HL-60 (cell line): ENCODE data around the gene VSTM1.

Experiments
- DNase-seq, 2 experiments: peaks; one replicate each; pipeline ENCODE4 v3.0.0-alpha.2; 2010 to 2020; ENCODE audit warnings: low read depth in 1 of 2, low spot score in 1 of 2
- H3K27ac ChIP-seq: fragments of 250-450 bp; sonication (Bioruptor Pico); replicated peaks from 2 replicates; pipeline ENCODE4 v1.5.1; 2020; ENCODE audit warnings: mild to moderate bottlenecking, moderate library complexity
- H3K27me3 ChIP-seq: fragments of 250-450 bp; sonication (Bioruptor Pico); 2 replicates; pipeline ENCODE4 v1.5.1; 2021; ENCODE audit warnings: mild to moderate bottlenecking, moderate library complexity; ENCODE audit not compliant: insufficient read depth, poor library complexity, severe bottlenecking
- H3K4me3 ChIP-seq: replicated peaks from 2 replicates; pipeline ENCODE4 v1.5.1; 2011; ENCODE audit warnings: mild to moderate bottlenecking, control low read depth, low read length; ENCODE audit not compliant: insufficient read depth
- GABPA ChIP-seq: IDR thresholded peaks from 2 replicates; pipeline ENCODE4 v1.6.1; 2012; ENCODE audit warnings: low read depth
- POLR2AphosphoS5 ChIP-seq: IDR thresholded peaks from 2 replicates; pipeline ENCODE4 v1.6.1; 2012; ENCODE audit warnings: low read depth
- SPI1 ChIP-seq: IDR thresholded peaks from 2 replicates; pipeline ENCODE4 v1.6.1; 2012; ENCODE audit warnings: low read depth, mild to moderate bottlenecking, borderline replicate concordance
- TF ChIP-seq, protein P1 (sequence below): IDR thresholded peaks from 2 replicates; pipeline ENCODE4 v1.6.1; 2012; ENCODE audit warnings: low read depth; ENCODE audit not compliant: insufficient replicate concordance
- TF ChIP-seq, protein P2 (sequence below): IDR thresholded peaks from one replicate; pipeline ENCODE4 v1.5.1; 2011; ENCODE audit warnings: low read length, control low read depth, inconsistent platforms; ENCODE audit not compliant: insufficient read depth

Gene VSTM1

DNA sequence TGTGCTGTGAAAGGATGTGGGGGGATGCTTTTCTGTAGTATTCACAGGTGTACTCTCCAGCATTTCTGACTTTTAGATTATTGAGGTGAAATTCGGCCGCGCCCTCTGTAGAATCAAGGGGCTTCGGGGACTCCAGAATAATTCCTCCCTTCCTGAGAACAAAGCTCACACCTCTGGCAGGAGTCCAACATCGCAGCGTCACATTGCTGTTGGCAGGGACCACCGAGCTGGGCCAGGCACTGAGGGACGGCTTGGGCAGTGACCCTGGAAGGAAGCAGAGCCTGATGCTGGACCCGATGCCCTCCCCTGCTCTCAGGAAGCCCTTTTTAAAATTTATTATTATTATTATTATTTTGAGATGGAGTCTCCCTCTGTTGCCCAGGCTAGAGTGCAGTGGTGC, 11.2 kb upstream of the VSTM1 start:
- DNase-seq = no peak
- H3K27me3 ChIP-seq = no peaks in the 10 kb centered on the region
- no peak overlapping the region for H3K27ac ChIP-seq
- no peak for TF ChIP-seq POLR2AphosphoS5
- no peak for TF ChIP-seq SPI1
- TF ChIP-seq, protein P1, sequence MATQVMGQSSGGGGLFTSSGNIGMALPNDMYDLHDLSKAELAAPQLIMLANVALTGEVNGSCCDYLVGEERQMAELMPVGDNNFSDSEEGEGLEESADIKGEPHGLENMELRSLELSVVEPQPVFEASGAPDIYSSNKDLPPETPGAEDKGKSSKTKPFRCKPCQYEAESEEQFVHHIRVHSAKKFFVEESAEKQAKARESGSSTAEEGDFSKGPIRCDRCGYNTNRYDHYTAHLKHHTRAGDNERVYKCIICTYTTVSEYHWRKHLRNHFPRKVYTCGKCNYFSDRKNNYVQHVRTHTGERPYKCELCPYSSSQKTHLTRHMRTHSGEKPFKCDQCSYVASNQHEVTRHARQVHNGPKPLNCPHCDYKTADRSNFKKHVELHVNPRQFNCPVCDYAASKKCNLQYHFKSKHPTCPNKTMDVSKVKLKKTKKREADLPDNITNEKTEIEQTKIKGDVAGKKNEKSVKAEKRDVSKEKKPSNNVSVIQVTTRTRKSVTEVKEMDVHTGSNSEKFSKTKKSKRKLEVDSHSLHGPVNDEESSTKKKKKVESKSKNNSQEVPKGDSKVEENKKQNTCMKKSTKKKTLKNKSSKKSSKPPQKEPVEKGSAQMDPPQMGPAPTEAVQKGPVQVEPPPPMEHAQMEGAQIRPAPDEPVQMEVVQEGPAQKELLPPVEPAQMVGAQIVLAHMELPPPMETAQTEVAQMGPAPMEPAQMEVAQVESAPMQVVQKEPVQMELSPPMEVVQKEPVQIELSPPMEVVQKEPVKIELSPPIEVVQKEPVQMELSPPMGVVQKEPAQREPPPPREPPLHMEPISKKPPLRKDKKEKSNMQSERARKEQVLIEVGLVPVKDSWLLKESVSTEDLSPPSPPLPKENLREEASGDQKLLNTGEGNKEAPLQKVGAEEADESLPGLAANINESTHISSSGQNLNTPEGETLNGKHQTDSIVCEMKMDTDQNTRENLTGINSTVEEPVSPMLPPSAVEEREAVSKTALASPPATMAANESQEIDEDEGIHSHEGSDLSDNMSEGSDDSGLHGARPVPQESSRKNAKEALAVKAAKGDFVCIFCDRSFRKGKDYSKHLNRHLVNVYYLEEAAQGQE = no peak
- TF ChIP-seq, protein P2, sequence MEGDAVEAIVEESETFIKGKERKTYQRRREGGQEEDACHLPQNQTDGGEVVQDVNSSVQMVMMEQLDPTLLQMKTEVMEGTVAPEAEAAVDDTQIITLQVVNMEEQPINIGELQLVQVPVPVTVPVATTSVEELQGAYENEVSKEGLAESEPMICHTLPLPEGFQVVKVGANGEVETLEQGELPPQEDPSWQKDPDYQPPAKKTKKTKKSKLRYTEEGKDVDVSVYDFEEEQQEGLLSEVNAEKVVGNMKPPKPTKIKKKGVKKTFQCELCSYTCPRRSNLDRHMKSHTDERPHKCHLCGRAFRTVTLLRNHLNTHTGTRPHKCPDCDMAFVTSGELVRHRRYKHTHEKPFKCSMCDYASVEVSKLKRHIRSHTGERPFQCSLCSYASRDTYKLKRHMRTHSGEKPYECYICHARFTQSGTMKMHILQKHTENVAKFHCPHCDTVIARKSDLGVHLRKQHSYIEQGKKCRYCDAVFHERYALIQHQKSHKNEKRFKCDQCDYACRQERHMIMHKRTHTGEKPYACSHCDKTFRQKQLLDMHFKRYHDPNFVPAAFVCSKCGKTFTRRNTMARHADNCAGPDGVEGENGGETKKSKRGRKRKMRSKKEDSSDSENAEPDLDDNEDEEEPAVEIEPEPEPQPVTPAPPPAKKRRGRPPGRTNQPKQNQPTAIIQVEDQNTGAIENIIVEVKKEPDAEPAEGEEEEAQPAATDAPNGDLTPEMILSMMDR = no peak
- no peak for TF ChIP-seq GABPA
- no peak overlapping the region for H3K4me3 ChIP-seq

- no peak overlapping the region for H3K27ac ChIP-seq
- TF ChIP-seq SPI1 (no peak), GABPA (no peak), POLR2AphosphoS5 (no peak)
- TF ChIP-seq, protein P1 = no peak
- TF ChIP-seq, protein P2 = no peak
- no peak for DNase-seq
- H3K27me3 ChIP-seq = no peaks in the 10 kb centered on the region
- H3K4me3 ChIP-seq = no peak overlapping the region
These were observed 10.1 kb upstream of the VSTM1 start for GRCh38 chr19:54073829-54074228.

GRCh38 chr19:54069470-54069869, 5.8 kb upstream of the VSTM1 start:
- H3K27ac ChIP-seq = no peak overlapping the region
- TF ChIP-seq POLR2AphosphoS5 (no peak), SPI1 (no peak), GABPA (no peak)
- TF ChIP-seq, protein P2 = no peak
- TF ChIP-seq, protein P1 = no peak
- H3K27me3 ChIP-seq = no peaks in the 10 kb centered on the region
- no peak overlapping the region for H3K4me3 ChIP-seq
- DNase-seq = no peak
